CD4-positive, alpha-beta T cell (primary cell): ENCODE results near the gene DPM2. TPM values are rescaled to one million over a fixed set of nuclear protein-coding genes. Genes with fewer than 3 reads are reported as not detected.

Experiments
- ATAC-seq: fragments of 200-7000 bp; cut with Tn5 transposase; one replicate; pipeline ENCODE4 v1.10.0; 2022; ENCODE audit warnings: mild to moderate bottlenecking; ENCODE audit not compliant: poor library complexity
- CTCF ChIA-PET: fragments of 350-600 bp; sonication (Branson Sonifier 250); formaldehyde crosslinking; loops from one replicate; lab custom pipeline; 2021; ENCODE audit warnings: antibody characterized with exemption, inconsistent platforms; lab: Charles Lee
- POLR2A ChIA-PET: fragments of 350-600 bp; sonication (Branson Sonifier 250); formaldehyde crosslinking; loops from one replicate; lab custom pipeline; 2021; ENCODE audit warnings: antibody characterized with exemption, inconsistent platforms; lab: Charles Lee
- DNase-seq, 14 experiments: peaks; one replicate each; pipeline ENCODE4 v3.0.0-alpha.2; 2013 to 2020; ENCODE audit warnings: mixed read lengths in 2 of 14
- H3K27ac ChIP-seq, 2 donors: one replicate each; pipeline versions ENCODE4 v1.5.1 to v1.7.0; 2013; ENCODE audit warnings: low read length in 2 of 2, low read depth in 1 of 2, mild to moderate bottlenecking in 1 of 2
- H3K27me3 ChIP-seq, 2 experiments: 1 replicate in 1 of 2; 2 replicates in 1 of 2; pipeline versions ENCODE4 v1.6.1 to v1.7.0; 2013; ENCODE audit warnings: low read length in 2 of 2, control low read depth in 1 of 2, mild to moderate bottlenecking in 1 of 2, moderate library complexity in 1 of 2; ENCODE audit not compliant: insufficient read depth in 2 of 2, control insufficient read depth in 1 of 2
- H3K36me3 ChIP-seq: one replicate; pipeline ENCODE4 v1.6.1; 2013; ENCODE audit warnings: low read length, control low read depth; ENCODE audit not compliant: insufficient read depth
- H3K4me1 ChIP-seq: one replicate; pipeline ENCODE4 v1.6.1; 2013; ENCODE audit warnings: low read length, control low read depth; ENCODE audit not compliant: insufficient read depth
- H3K4me3 ChIP-seq: one replicate; pipeline ENCODE4 v1.5.1; 2013; ENCODE audit warnings: mild to moderate bottlenecking, low read length, moderate library complexity
- H3K9me3 ChIP-seq, 2 experiments: 1 replicate in 1 of 2; 2 replicates in 1 of 2; pipeline versions ENCODE4 v1.6.1 to v1.7.0; 2013; ENCODE audit warnings: low read length in 2 of 2, mild to moderate bottlenecking in 2 of 2, control low read depth in 1 of 2, moderate library complexity in 1 of 2; ENCODE audit not compliant: control insufficient read depth in 1 of 2, insufficient read depth in 1 of 2
- H3K27ac Mint-ChIP-seq: one replicate; pipeline ENCODE4 v1.8.0; 2020; ENCODE audit warnings: mixed read lengths
- H3K27me3 Mint-ChIP-seq: one replicate; pipeline ENCODE4 v1.8.0; 2021; ENCODE audit warnings: mixed read lengths
- H3K36me3 Mint-ChIP-seq: one replicate; pipeline ENCODE4 v1.8.0; 2021; ENCODE audit warnings: low read depth, mixed read lengths
- H3K4me1 Mint-ChIP-seq: one replicate; pipeline ENCODE4 v1.8.0; 2021; ENCODE audit warnings: low read depth, mixed read lengths
- H3K4me3 Mint-ChIP-seq: one replicate; pipeline ENCODE4 v1.8.0; 2020; ENCODE audit warnings: mild to moderate bottlenecking, mixed read lengths
- H3K9me3 Mint-ChIP-seq: one replicate; pipeline ENCODE4 v1.8.0; 2020; ENCODE audit warnings: mixed read lengths
- CTCF ChIP-seq: fragments of 200-600 bp; IDR thresholded peaks from one replicate; pipeline ENCODE4 v1.8.0; 2022; ENCODE audit warnings: antibody characterized with exemption, mild to moderate bottlenecking
- intact Hi-C, 2 experiments: fragments of 100-400 bp; cut with DNase I in 1 of 2; cut with micrococcal nuclease in 1 of 2; formaldehyde crosslinking; loops; one replicate each; pipeline versions ENCODE4 v1.15.1 to v1.9.0; 2023 to 2025; cut with DNase I, micrococcal nuclease
- total RNA-seq, 174 experiments: library from RNA in 2 of 174; stranded (reverse) in 2 of 174; gene quantifications; one replicate each; pipeline ENCODE4 v1.2.3 and lab custom pipeline; 2021 to 2026

DPM2 gene
- total RNA-seq, 2 experiments from 2014 or later: 41.7 to 47.6 TPM

GRCh38 chr9:127961613-127962155 lies 24.0 kb upstream of the DPM2 start:
- intact Hi-C loops: no loop called here
- no peaks in the 10 kb centered on the region for H3K27me3 ChIP-seq
- Mint-ChIP-seq H3K9me3 (no peaks in the 10 kb centered on the region), H3K27ac (peak overlapping the region; percentile 97), H3K4me3 (peak overlapping the region; percentile 71), H3K36me3 (peaks cover 83% of the 10 kb centered on the region), H3K4me1 (peaks cover 99% of the 10 kb centered on the region), H3K27me3 (no peaks in the 10 kb centered on the region)
- ATAC-seq: no peak
- no peak for DNase-seq
- TF ChIP-seq CTCF: no peak
- peaks cover 41% of the 10 kb centered on the region for H3K36me3 ChIP-seq
- no peaks in the 10 kb centered on the region for H3K9me3 ChIP-seq
- H3K4me3 ChIP-seq: no peak overlapping the region
- H3K4me1 ChIP-seq: peaks cover 85% of the 10 kb centered on the region
- POLR2A ChIA-PET: interaction anchor here (1.8 to 34.9 kb wide), 4 partner anchors 7 to 65 kb away, joined by 9 to 1020 read pairs (median 142); partner anchors contain the start of gene EEIG1
- H3K27ac ChIP-seq: peak overlapping the region; percentile 54 to 58
- CTCF ChIA-PET: no interaction called here

GRCh38 chr9:127961155-127961490 lies 23.5 kb upstream of the DPM2 start:
- Mint-ChIP-seq H3K4me1 (peaks cover 96% of the 10 kb centered on the region), H3K4me3 (peak overlapping the region; percentile 71), H3K9me3 (no peaks in the 10 kb centered on the region), H3K36me3 (peaks cover 81% of the 10 kb centered on the region), H3K27ac (peak overlapping the region; percentile 97), H3K27me3 (no peaks in the 10 kb centered on the region)
- no peak for DNase-seq
- ChIA-PET POLR2A (interaction anchor here (1.8 to 34.9 kb wide), 3 partner anchors 12 to 65 kb away, joined by 11 to 1020 read pairs (median 272); partner anchors contain the start of gene EEIG1), CTCF (no interaction called here)
- TF ChIP-seq CTCF: no peak
- Histone ChIP-seq H3K4me1 (peaks cover 85% of the 10 kb centered on the region), H3K27me3 (no peaks in the 10 kb centered on the region), H3K4me3 (no peak overlapping the region), H3K36me3 (peaks cover 42% of the 10 kb centered on the region), H3K27ac (peak overlapping the region; percentile 54 to 58), H3K9me3 (no peaks in the 10 kb centered on the region)
- intact Hi-C loops: no loop called here
- no peak for ATAC-seq

- intact Hi-C loops: no loop called here
- Histone ChIP-seq H3K27ac (peak overlapping the region; percentile 54 to 58), H3K4me3 (no peak overlapping the region), H3K27me3 (no peaks in the 10 kb centered on the region), H3K9me3 (no peaks in the 10 kb centered on the region), H3K36me3 (peaks cover 44% of the 10 kb centered on the region), H3K4me1 (peaks cover 85% of the 10 kb centered on the region)
- no peak for DNase-seq
- TF ChIP-seq CTCF: no peak
- Mint-ChIP-seq H3K4me3 (peak overlapping the region; percentile 79), H3K4me1 (peaks cover 96% of the 10 kb centered on the region), H3K27ac (peak overlapping the region; percentile 97), H3K9me3 (no peaks in the 10 kb centered on the region), H3K27me3 (no peaks in the 10 kb centered on the region), H3K36me3 (peaks cover 80% of the 10 kb centered on the region)
- ATAC-seq: no peak
- POLR2A ChIA-PET: interaction anchor here (1.8 to 34.9 kb wide), 3 partner anchors 11 to 66 kb away, joined by 11 to 1020 read pairs (median 272); partner anchors contain the start of gene EEIG1
- CTCF ChIA-PET: interaction anchor here (1.0 kb wide), 1 partner anchor 70 kb away, joined by 3 read pairs; no protein-coding TSS in a partner anchor
Observed at GRCh38 chr9:127960410-127961154, 22.9 kb upstream of the DPM2 start.
